Kidney (tissue), 14 donors: ENCODE measurements around the gene RPL15. TPM values are rescaled to one million over a fixed set of nuclear protein-coding genes. Genes with fewer than 3 reads are reported as not detected.

Experiments
- DNase-seq, 5 donors: peaks; one replicate each; pipeline ENCODE4 v3.0.0-alpha.2; 2013 to 2020
- FAIRE-seq: peaks from 2 replicates; lab custom pipeline; 2012; peaks lifted over from hg19 to GRCh38; lab: Jason Lieb, UNC
- H3K27ac ChIP-seq, 2 donors: one replicate each; pipeline ENCODE4 v1.7.0; 2013; ENCODE audit warnings: low read depth in 2 of 2, low read length in 2 of 2, inconsistent platforms in 1 of 2
- H3K27me3 ChIP-seq: one replicate; pipeline ENCODE4 v1.7.1; 2013; ENCODE audit warnings: low read length, inconsistent platforms; ENCODE audit not compliant: control insufficient read depth, insufficient read depth
- H3K36me3 ChIP-seq, 3 donors: one replicate each; pipeline versions ENCODE4 v1.7.0 to v1.7.1; 2013; ENCODE audit warnings: low read length in 3 of 3, control low read depth in 1 of 3, inconsistent platforms in 1 of 3; ENCODE audit not compliant: insufficient read depth in 3 of 3, control insufficient read depth in 2 of 3
- H3K4me1 ChIP-seq, 3 donors: one replicate each; pipeline versions ENCODE4 v1.7.0 to v1.7.1; 2013; ENCODE audit warnings: low read length in 3 of 3, inconsistent platforms in 1 of 3, low read depth in 1 of 3; ENCODE audit not compliant: control insufficient read depth in 2 of 3, insufficient read depth in 2 of 3
- H3K4me3 ChIP-seq, 3 donors: one replicate each; pipeline versions ENCODE4 v1.7.0 to v1.8.1; 2013; ENCODE audit warnings: low read length in 3 of 3, control low read depth in 1 of 3, inconsistent platforms in 1 of 3
- H3K9ac ChIP-seq, 3 donors: one replicate each; pipeline versions ENCODE4 v1.7.0 to v1.7.1; 2013; ENCODE audit warnings: low read length in 3 of 3, control low read depth in 1 of 3, inconsistent platforms in 1 of 3
- H3K9me3 ChIP-seq, 3 donors: one replicate each; pipeline versions ENCODE4 v1.7.0 to v1.7.1; 2013; ENCODE audit warnings: low read length in 3 of 3, control low read depth in 1 of 3, inconsistent platforms in 1 of 3; ENCODE audit not compliant: control insufficient read depth in 2 of 3, insufficient read depth in 1 of 3
- CTCF ChIP-seq: IDR thresholded peaks from 3 replicates; pipeline ENCODE4 v1.5.1; 2012; ENCODE audit warnings: mild to moderate bottlenecking, moderate library complexity, borderline replicate concordance; ENCODE audit not compliant: insufficient read depth; ENCODE audit errors: extremely low read depth
- intact Hi-C: fragments of 100-400 bp; cut with DNase I; formaldehyde crosslinking; loops from one replicate; pipeline ENCODE4 v1.11.1; 2022
- polyA plus RNA-seq: library from polyadenylated mRNA; stranded (reverse); fragments of 350-450 nt; fragmentation: Illumina TruSeq; extraction: RNeasy Lipid Tissue Mini Kit (QIAGEN cat#74804); gene quantifications from one replicate; pipeline ENCODE4 v1.2.3, GENCODE V29; 2014; ENCODE audit warnings: low read depth, low replicate concordance; ENCODE audit not compliant: insufficient read depth
- total RNA-seq: library from RNA; stranded (reverse); fragmentation: NEBNext Ultra II Directional; extraction: Animal tissue kit (Norgen Biotek cat#: 25700); gene quantifications from one replicate; pipeline ENCODE4 v1.2.1, GENCODE V29; 2021
- donor health status: control.
- donor health status: control.
- donor health status: control.
- donor health status: control.
- donor health status: control.
- donor health status: DM: yes; HTN: yes; CAD: no.
- donor health status: Normal renal cell carcinoma (clear cell type).

Gene RPL15
- total and polyA plus RNA-seq, 2 donors from 2014 or later, result 1,508 to 2,114 TPM

GRCh38 chr3:23889950-23890349, 27.0 kb upstream of the RPL15 start:
- Histone ChIP-seq H3K4me3 (no peak overlapping the region), H3K27me3 (no peaks in the 10 kb centered on the region), H3K36me3 (no peaks in the 10 kb centered on the region), H3K27ac (no peak overlapping the region), H3K9me3 (no peaks in the 10 kb centered on the region), H3K9ac (no peak overlapping the region), H3K4me1 (no peaks in the 10 kb centered on the region)
- intact Hi-C loops, result no loop called here
- FAIRE-seq, result no peak
- no peak for DNase-seq
- no peak for TF ChIP-seq CTCF

GRCh38 chr3:23894254-23895061, 22.5 kb upstream of the RPL15 start:
- Histone ChIP-seq H3K4me3 (no peak overlapping the region), H3K27ac (no peak overlapping the region), H3K27me3 (no peaks in the 10 kb centered on the region), H3K9ac (no peak overlapping the region), H3K4me1 (no peaks in the 10 kb centered on the region), H3K9me3 (no peaks in the 10 kb centered on the region), H3K36me3 (peaks cover 5 to 9% (median 5%) of the 10 kb centered on the region in 3 donors)
- no peak for DNase-seq
- no peak for FAIRE-seq
- intact Hi-C loops, result no loop called here
- no peak for TF ChIP-seq CTCF

GRCh38 chr3:23895181-23895580, 21.8 kb upstream of the RPL15 start:
- H3K9me3 ChIP-seq, result no peaks in the 10 kb centered on the region
- intact Hi-C loops, result no loop called here
- DNase-seq, result no peak
- no peak for FAIRE-seq
- no peak overlapping the region for H3K9ac ChIP-seq
- no peaks in the 10 kb centered on the region for H3K4me1 ChIP-seq
- no peak overlapping the region for H3K27ac ChIP-seq
- H3K27me3 ChIP-seq, result no peaks in the 10 kb centered on the region
- H3K4me3 ChIP-seq, result no peak overlapping the region
- no peak for TF ChIP-seq CTCF
- peaks cover 5 to 11% (median 5%) of the 10 kb centered on the region in 3 donors for H3K36me3 ChIP-seq
